ENCODE measurements around the gene MOB3A.

DNA sequence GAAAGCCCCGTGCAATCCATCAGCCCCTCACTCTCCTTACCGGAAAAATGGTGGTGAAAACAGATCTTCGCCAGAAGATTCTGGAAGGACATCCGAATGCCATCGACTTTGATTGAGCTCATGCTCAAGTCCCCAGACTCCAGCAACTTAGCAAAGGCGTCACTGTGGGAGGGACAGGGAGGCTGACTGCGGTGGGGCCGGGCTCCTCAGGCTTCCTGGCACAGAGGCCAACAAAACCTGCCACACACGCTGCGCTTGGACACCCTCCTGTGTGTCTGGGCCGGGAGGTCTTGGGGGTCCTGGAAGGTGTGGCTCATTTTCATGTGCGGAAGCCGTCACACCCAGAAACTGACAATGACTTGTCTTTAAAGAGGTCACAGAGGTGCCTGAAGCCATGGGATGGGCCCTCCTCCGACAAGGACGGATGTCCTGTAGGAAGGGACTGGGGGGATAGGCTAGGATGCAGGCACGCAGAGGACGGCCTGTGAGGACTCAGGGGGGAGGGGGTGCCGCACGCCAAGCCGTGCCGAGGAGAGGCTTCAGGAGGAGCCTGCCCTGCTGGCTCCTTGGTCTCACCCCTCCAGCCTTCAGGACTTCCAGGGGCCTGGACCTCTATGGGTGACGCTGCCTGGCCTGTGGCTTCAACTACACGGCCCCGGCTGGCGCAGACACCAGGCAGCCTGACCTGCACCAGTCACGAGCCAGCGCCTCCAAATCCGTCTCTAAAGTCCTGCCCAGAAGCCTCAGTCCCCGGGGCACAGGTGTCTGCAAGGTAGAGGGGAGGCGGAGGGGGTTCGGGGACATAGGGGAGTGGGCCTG is 13.1 kb upstream of the MOB3A start:
- TF ChIP-seq, protein P1, sequence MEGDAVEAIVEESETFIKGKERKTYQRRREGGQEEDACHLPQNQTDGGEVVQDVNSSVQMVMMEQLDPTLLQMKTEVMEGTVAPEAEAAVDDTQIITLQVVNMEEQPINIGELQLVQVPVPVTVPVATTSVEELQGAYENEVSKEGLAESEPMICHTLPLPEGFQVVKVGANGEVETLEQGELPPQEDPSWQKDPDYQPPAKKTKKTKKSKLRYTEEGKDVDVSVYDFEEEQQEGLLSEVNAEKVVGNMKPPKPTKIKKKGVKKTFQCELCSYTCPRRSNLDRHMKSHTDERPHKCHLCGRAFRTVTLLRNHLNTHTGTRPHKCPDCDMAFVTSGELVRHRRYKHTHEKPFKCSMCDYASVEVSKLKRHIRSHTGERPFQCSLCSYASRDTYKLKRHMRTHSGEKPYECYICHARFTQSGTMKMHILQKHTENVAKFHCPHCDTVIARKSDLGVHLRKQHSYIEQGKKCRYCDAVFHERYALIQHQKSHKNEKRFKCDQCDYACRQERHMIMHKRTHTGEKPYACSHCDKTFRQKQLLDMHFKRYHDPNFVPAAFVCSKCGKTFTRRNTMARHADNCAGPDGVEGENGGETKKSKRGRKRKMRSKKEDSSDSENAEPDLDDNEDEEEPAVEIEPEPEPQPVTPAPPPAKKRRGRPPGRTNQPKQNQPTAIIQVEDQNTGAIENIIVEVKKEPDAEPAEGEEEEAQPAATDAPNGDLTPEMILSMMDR (conservative IDR thresholded peaks at IDR 0.05 in 1 of 2, IDR thresholded peaks at IDR 0.05 in 1 of 2; ENCODE audit: low read depth in 1 of 2, low read length in 2 of 2) = no peak
- no peak for TF ChIP-seq EZH2 (IDR thresholded peaks at IDR 0.05; ENCODE audit: low read length, missing control alignments)
